OCI-M1 (cell line): ENCODE results near the gene DENND4B.
"Not testable (repeated sequence)": the region's sequence is repeated elsewhere in the genome, so short reads cannot be mapped to it uniquely, and the experiment has no call there.

Experiments
- DNase-seq: peaks from one replicate; lab custom pipeline; 2025; lab: John Stamatoyannopoulos, UW

DENND4B gene

DNA sequence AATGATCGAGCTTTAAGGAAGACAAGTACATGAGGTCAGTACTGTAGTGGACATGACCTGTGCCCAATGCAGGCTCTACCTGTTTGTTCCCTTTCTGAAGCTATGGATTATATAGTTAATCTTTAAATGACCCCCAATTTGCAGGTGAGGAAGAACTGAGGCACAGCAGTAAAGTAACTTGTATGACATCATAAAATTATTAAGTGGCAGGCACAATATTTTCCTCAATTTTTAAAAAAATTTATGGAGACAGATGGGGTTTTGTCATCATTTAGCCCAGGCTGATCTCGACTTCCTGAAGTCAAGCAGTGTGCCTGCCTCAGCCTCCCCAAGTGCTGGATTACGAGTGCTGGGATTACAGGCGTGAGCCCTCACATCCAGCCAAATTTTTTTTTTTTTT lies 20.1 kb downstream of the DENND4B start:
- no peak for DNase-seq

DNA sequence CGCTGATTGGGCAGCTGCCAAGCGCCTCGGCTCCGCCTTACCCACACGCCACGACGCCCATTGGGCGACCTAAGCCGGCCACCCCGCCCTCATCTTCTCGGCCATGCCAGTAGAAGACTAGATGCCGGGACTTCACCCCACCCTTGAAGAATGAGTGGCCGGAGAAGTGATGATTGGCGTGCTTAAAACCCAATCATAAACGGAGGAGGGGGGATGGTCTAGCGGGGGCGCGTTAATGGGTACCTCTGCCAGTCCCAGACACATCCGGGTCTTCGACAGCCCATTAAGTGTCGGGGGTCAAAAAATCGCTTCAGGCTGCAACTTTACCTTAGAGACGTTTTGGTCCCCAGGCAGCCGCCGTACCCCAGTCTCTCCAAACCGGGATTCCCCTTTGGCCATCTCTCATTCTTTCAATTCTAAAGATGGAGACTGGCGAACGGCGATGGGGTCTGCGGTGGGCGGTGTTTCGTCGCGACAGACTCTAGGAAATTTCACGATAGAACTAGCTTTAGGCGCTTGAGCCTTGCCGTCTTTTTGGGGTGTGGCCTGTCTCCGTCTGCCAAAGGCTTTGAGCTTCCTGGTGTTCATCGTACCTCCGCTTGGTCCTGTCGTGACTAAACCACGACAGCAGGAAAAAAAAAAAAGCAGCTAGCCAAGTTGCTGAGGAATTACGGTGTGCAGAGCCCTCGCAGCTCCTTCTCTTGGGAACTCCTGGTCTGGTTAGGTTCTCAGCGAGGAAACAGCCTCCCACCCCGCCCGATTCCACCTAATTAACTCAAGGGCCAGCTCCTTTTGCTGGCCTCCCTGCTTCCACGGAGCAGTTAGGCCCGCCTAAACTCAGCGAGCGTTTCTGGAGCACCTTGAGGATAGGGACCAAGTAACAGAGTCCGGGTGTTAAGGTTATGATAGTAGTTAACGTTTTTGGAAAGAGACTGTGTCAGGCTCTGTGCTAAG lies 23.3 kb downstream of the DENND4B start, which contains the start of gene GATAD2B:
Gene GATAD2B, minus strand, starts transcription at position 1 of the 954 bp plus-strand sequence. CDS start 94,625 bp downstream, outside the sequence.
- DNase-seq, result peak; percentile 100

DNA sequence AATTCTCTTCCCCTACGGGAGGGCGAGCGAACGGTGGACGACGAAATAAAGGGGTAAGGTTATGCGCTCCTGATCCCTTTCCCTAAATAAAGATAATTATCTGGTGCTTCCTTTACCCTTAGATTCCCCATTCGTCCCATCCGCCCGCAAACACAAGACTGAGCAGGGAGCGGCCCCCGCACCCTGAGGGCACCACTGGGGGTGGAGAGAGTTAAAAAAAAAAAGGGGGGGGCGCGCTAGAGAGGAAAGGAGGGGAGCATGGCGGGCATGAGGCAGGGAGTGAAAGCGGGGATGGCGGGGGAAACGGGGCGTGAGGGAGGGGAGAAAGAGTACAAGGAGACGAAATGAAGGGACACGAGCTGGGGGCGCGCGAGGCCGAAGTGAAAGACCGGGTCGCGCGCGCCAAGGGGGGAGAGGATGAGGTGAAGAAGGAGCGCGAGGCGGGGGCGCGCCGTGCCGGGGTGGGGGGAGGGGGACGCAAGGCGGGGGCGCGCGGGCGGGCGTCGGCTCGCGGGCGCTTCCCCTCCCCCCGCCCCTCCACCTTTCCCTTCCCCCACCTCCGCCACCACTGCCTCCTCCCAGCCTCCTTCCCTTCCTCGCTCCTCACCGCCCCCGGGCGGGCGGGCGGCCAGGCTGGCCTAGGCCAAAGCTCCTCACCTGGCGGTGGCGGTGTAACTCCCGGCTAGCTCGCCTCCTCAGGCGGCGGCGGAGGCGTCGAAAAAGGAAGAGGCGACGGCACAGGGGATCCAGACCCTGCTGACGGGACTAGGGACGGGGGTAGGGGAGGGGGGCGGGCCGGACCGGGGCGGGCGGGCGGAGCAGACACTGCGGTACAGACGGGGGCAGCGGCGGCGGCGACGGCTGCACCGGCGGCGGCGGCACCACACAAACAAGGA lies 24.2 kb downstream of the DENND4B start:
- peak; percentile 97 for DNase-seq

DNA sequence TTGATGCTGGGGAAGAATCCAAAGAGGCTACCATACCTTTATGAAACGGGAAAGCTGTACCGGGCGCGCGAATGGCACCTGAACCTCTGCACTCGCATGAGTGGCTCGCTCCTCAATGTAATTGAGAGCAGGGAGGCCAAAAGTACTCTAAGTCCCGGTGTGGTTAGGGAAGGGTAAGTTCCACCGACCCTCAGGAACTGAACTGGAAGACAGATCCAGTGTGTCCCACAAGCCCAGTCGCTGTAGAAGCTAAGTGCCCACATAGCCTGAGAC lies 24.8 kb downstream of the DENND4B start:
- no peak for DNase-seq

DNA sequence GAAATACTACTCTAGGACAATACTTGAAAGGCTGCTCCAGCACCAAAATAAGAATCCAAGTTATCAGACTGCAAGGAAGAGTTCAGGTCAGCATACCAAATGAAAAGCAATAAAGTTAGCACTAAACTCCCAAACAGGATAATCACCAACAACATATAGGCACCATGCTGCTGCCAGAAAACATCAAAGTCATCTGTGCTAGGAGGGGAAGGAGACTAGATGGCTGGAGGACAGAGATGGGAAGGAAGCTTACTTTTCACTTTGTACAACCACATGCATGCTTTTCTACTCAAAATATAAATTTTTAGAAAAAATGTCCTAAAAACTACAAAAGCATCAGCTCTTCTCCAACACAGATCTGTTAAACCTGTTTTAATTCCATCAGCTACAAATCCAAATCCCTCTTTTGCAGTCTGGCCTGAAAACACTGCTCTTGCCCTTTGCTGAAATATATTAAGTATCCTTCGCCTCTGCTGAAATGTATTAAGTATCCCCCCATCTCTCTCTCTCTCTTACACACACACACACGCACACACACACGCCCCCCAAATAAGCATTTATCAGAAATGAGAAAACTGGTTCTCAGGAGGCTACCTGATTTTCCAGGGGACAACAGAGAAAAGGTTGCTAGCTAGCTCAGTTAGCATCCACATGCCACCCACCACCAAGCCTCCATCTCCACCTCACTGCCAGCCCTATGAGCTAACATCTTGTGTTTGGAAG lies 25.3 kb downstream of the DENND4B start:
- DNase-seq, result peak; percentile 39

DNA sequence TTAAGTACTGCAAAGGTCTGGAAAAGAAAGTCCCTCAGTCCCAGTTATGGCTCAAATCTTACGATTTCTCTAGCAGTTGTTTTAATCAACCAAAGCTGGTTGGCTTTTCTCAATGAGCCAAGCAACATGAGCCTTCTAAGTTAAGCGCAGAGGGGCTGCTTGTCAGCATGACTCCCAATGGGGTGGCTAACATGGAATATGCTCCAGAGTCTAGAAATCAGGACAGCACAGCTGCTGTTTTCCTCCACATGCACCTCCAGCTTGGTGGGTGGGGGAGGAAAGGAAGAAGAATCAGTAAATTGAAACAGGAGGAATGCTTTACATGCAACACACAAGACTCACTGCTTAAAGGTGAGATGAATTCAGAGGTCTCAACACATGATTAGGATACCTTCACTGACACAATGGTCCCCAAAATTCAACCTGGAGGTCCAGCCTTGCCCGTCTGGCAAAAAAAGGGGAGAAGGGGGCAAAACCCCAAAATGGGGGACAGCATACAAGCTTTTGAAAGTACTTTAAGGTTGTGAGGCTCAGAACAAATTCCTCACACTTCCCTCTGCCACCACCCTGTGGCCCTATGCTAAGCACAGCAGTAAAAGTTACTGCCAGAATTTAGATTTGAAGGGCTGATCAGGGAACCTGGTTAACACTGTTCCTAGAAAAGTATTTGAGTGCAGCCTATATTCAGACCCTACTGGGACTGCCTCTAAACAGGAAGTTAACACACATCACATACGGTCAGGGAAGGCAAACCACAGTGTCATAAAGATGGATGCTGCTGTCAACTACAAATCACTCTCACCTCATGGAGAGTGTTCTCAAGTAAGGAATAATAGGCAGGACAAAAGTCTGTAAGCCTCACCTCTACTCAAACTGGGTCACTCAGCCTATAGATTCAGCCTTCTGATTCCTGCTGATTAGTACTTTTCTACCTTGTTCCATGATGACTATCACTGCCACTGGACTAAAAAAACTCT lies 26.4 kb downstream of the DENND4B start:
- DNase-seq, result peak; percentile 95

DNA sequence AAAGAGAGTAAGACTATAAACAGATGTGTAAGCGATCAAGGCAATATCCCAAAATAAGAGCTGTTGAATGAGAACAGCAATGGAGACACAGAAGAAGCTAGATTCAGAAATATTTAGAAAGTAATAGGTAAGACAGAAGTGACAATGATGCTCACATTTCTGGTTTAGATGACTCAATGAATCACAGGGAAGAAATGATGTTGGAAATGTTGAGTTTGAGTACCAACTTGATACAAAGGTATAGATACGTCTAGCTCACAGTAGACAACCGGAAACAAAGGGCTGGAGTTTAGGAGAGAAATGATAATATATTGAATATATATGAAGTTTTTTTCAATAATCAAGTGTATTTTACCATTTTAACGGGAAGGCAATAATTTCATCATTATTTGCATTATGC lies 30.2 kb downstream of the DENND4B start:
- no peak for DNase-seq

DNA sequence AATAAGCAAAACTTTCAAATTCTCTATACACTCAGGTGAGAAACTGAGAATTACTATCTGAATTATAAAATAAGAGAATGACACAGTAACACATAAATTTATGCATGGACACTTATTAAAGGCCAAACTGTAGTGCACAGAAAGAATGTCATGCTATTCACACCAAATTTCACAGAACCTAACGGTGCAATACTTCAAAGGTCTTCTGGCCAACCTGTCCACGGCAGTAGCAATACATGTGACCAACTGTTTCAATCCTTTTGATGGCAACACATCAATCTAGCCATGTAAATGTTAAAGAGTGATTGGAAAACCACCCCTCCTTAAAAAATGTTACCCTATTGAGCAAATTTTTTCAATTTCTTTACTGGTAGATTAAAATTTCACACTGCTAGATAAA lies 34.2 kb downstream of the DENND4B start:
- DNase-seq, result no peak

DNA sequence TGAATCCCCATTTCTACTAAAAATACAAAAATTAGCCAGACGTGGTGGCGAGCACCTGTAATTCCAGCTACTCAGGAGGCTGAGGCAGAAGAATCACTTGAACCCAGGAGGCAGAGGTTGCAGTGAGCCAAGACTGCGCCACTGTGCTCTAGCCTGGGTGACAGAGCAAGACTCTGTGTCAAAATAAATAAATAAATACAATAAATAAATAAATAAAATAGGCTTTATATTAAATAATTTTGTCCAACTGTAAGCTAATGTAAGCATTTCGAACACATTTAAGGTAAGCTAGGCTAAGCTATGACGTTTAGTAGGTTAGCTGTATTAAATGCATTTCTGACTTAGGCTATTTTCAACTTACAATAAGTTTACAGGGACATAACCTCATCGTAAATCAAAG lies 36.0 kb downstream of the DENND4B start:
- not testable (repeated sequence) for DNase-seq

DNA sequence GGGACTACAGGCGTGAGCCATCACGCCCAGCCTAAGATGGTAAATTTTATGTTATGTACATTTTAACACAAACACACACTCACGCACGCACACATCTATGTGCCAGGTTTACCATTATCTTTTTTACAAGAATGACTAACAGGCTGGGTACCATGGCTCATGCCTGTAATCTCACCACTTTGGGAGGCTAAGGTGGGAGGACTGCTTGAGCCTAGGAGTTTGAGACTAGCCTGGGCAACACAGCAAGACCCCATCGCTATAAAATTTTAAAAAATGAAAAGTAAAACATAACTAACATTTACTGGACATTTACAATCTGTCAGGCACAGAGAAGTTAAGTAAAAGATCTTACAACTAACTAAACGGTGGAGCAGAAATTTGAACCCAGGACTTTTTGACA lies 38.4 kb downstream of the DENND4B start:
- no peak for DNase-seq

DNA sequence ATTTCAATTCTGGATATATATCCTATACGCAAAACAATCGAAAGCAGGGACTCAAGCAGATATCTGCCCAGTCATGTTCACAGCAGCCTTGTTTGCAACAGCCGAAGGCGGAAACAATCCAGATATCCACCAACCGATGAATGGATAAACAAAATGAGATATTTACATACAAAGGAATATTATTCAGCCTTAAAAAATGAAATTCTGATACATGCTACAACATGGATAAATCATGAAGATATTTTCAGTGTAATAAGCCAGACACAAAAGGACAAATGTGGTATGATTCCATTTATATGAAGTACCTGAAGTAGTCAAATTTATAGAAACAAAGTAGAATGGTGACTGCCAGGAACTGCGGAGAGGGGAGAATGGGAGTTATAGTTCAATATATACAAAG lies 39.4 kb downstream of the DENND4B start:
- DNase-seq, result no peak

DNA sequence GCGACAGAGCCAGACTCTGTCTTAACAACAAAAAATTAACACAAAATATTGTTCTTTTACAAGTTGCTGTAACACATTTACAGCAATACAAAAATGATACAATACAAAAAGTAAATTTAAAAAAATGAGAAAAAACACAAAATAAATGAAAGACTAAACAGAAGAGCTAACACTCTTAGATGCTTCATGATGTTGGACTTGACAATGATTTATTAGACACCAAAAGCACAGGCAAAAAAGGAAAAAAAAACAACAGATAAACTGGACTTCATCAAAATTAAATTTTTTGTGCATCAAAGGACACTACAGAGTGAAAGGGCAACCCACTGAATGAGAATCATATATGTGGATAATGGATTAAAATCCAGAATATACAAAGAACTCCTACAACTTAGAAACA lies 40.1 kb downstream of the DENND4B start:
- no peak for DNase-seq

DNA sequence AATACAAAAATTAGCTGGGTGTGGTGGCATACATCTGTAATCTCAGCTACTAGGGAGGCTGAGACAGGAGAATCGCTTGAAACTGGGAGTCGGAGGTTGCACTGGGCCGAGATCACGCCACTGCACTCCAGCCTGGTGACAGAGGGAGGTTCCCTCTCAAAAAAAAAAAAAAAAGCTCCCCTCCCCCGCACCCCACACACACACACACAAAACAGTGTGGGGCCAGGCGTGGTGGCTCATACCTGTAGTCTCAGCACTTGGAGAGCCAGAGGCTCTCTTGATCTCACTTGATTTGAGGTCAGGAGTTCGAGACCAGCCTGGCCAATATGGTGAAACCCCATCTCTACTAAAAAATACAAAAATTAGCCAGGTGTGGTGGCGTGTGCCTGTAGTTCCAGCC lies 40.6 kb downstream of the DENND4B start:
- DNase-seq, result not testable (repeated sequence)

DNA sequence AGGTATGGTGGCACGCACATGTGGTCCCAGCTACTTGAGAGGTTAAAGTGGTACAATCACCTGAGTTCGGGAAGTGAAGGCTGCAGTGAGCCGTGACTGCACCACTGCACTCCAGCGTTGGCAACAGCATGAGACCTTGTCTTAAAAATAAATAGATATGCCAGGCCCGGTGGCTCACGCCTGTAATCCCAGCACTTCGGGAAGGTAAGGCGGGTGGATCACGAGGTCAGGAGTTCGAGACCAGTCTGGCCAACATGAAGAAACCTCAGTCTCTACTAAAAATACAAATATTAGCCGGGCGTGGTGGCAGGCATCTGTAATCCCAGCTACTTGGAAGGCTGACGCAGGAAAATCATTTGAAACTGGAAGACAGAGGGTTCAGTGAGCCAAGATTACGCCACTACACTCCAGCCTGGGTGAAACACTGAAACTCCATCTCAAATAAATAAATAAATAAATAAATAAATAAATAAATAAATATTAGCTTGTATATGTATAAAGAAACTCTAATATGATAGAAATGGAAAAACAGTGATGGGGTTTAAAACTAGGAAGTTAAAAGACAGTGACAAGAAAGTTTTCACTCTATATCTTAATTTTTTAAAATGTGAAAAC lies 42.6 kb downstream of the DENND4B start:
- no peak for DNase-seq

DNA sequence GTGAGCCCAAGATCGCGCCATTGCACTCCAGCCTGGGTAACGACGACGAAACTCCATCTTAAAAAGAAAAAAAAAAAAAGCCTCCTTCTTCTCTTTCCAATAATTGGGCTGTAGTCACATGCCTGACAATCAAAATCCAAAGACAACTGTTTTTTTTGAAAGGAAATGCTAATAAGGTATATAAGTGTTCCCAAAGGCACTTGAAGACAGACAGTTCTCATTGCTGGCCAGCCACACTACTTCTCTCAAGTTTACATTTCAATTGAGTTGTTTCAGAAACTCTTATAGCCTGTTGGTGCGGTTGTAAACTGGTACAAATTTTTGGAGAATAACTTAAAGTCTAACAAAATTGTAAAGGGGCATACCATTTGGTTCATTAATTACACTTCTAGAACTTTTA lies 47.0 kb downstream of the DENND4B start:
- DNase-seq, result no peak

DNA sequence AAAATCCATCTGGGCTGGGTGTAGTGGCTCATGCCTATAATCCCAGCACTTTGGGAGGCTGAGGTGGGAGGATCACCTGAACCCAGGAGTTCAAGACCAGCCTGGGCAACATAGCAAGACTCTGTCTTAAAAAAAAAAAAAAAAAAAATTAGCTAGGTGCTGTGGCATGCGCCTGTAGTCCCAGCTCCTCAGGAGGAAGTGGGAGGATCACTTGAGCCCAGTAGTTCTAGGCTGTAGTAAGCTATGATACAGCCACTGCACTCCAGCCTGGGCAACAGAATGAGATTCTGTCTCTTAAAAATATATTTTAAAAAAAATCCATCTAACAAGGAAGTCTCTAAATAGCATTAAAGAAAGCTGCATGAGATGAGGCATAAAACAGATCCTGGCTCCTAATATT lies 50.7 kb downstream of the DENND4B start:
- not testable (repeated sequence) for DNase-seq

DNA sequence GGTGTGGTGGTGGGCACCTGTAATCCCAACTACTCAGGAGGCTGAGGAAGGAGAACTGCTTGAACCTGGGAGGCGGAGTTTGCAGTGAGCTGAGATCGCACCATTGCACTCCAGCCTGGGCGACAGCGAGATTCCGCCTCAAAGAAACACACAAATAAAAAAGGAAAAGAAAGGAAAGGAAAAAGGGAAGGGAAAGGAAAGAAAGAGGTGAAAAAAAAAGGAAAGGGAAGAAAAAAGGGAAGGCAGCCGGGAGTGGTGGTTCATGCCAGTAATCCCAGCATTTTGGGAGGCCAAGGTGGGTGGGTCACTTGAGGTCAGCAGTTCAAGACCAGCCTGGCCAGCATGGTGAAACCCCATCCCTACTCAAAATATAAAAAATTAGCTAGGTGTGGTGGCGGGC lies 55.5 kb downstream of the DENND4B start:
- not testable (repeated sequence) for DNase-seq

DNA sequence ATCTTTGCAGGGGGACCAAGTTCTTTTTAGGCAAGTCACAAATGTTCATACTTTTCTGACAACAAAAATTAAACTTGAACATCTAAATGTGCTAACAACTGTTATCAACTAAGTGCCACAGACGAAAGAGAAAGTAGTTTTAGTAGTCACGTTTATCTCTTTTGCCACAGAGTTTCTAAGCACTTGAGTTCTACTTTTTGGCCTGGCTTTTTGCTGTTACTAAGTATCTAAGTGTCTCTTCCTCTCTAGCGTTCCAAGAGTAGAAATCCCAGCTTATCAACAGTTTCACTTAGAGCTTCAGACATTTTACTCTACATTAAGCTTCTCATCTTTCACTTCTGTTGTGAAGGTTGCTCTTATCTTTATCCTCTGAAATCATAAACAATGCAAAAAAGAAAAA lies 58.0 kb downstream of the DENND4B start:
- DNase-seq, result peak; percentile 93

DNA sequence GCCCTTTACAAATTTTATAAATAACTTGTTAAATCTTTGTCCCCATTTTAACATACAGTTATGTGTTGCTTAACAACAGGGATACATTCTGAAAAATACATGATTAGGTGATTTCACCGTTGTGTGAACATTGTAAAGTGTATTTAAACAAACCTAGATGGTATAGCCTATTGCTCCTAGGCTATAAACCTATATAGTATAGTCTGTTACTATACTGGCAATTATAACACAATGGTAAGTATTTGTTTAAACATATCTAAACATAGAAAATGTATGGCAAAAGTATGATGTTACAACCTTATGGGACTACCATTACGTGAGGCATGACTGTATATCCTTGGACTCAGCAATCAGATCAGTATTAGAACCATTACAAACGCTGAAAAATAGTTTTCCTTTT lies 60.4 kb downstream of the DENND4B start:
- no peak for DNase-seq

DNA sequence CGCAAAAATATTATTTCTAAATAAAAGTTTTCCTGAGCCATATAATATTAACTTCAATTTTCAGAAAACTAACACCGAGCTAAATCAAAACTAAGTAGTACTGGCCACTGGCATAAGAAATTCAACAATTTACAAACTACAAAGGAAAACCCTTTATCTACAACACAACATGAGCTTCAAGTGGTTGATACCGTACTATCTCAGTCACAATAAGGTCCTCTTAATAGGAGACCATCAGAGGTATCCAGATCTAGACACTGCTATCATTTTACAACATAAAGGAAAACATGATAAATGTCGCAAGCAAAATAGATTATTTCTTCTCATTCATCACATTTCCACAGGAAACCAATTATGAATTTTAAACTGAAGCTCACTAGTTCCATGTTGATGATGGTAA lies 63.3 kb downstream of the DENND4B start:
- DNase-seq, result peak; percentile 72
